GM23338 (cell line): ENCODE measurements around the gene C11orf24. TPM values are rescaled to one million over a fixed set of nuclear protein-coding genes. Genes with fewer than 3 reads are reported as not detected.

Experiments
- ATAC-seq: fragments of 200-7000 bp; cut with Tn5 transposase; 3 replicates; pipeline ENCODE4 v1.9.1; 2020
- DNase-seq: peaks from one replicate; pipeline ENCODE4 v3.0.0-alpha.2; 2015; ENCODE audit warnings: low spot score
- H2AFZ ChIP-seq: fragments of 200-600 bp; sonication (generic); 2 replicates; pipeline ENCODE4 v1.8.0; 2016; ENCODE audit warnings: antibody characterized with exemption, mild to moderate bottlenecking, moderate library complexity
- H3F3A ChIP-seq: fragments of 200-600 bp; sonication (generic); replicated peaks from 2 replicates; pipeline ENCODE4 v1.8.0; 2017; ENCODE audit warnings: antibody characterized with exemption, mixed run types, low read depth
- H3K27ac ChIP-seq: fragments of 200-600 bp; sonication (generic); 2 replicates; pipeline ENCODE4 v1.6.1; 2016; ENCODE audit warnings: low read depth
- H3K27me3 ChIP-seq: fragments of 200-600 bp; sonication (generic); 2 replicates; pipeline ENCODE4 v1.8.0; 2016; ENCODE audit warnings: mild to moderate bottlenecking, mixed run types, moderate library complexity; ENCODE audit not compliant: insufficient read depth
- H3K36me3 ChIP-seq: fragments of 200-600 bp; sonication (generic); 2 replicates; pipeline ENCODE4 v1.8.0; 2016; ENCODE audit warnings: mild to moderate bottlenecking; ENCODE audit not compliant: insufficient read depth
- H3K4me1 ChIP-seq: fragments of 200-600 bp; sonication (generic); 2 replicates; pipeline ENCODE4 v1.8.0; 2016; ENCODE audit warnings: mild to moderate bottlenecking, moderate library complexity; ENCODE audit not compliant: insufficient read depth
- H3K4me2 ChIP-seq: fragments of 200-600 bp; sonication (generic); 2 replicates; pipeline ENCODE4 v1.7.1; 2017; ENCODE audit warnings: mixed run types
- H3K4me3 ChIP-seq: fragments of 200-600 bp; sonication (generic); 2 replicates; pipeline ENCODE4 v1.6.1; 2016; ENCODE audit warnings: mixed run types
- H3K79me2 ChIP-seq: fragments of 200-600 bp; sonication (generic); replicated peaks from 2 replicates; pipeline ENCODE4 v1.8.0; 2017; ENCODE audit warnings: mild to moderate bottlenecking; ENCODE audit not compliant: insufficient read depth
- H3K9me2 ChIP-seq: fragments of 200-600 bp; sonication (generic); 2 replicates; pipeline ENCODE4 v1.8.0; 2017; ENCODE audit not compliant: insufficient read depth
- H4K20me1 ChIP-seq: fragments of 200-600 bp; sonication (generic); replicated peaks from 2 replicates; pipeline ENCODE4 v1.8.0; 2017; ENCODE audit warnings: mild to moderate bottlenecking; ENCODE audit not compliant: insufficient read depth
- H3K27ac Mint-ChIP-seq: 2 replicates; pipeline ENCODE4 v1.8.0; 2020; ENCODE audit warnings: inconsistent platforms, mild to moderate bottlenecking, moderate library complexity, mixed read lengths
- H3K27me3 Mint-ChIP-seq: 3 replicates; pipeline ENCODE4 v1.8.0; 2022; ENCODE audit warnings: low read depth, mild to moderate bottlenecking, moderate library complexity, mixed read lengths, inconsistent platforms; ENCODE audit not compliant: insufficient read depth, poor library complexity
- H3K36me3 Mint-ChIP-seq: 3 replicates; pipeline ENCODE4 v1.8.0; 2021; ENCODE audit warnings: low read depth, mild to moderate bottlenecking, inconsistent platforms, moderate library complexity, mixed read lengths
- H3K4me1 Mint-ChIP-seq: 3 replicates; pipeline ENCODE4 v1.8.0; 2020; ENCODE audit warnings: mild to moderate bottlenecking, inconsistent platforms, mixed read lengths
- H3K4me3 Mint-ChIP-seq: 3 replicates; pipeline ENCODE4 v1.8.0; 2021; ENCODE audit warnings: moderate library complexity, mild to moderate bottlenecking, inconsistent platforms, mixed read lengths
- H3K9me3 Mint-ChIP-seq: 3 replicates; pipeline ENCODE4 v1.8.0; 2020; ENCODE audit warnings: moderate library complexity, mild to moderate bottlenecking, inconsistent platforms, mixed read lengths
- EZH2 ChIP-seq: fragments of 200-600 bp; sonication (generic); IDR thresholded peaks from one replicate; pipeline ENCODE4 v1.8.0; 2017; ENCODE audit warnings: antibody characterized with exemption, mild to moderate bottlenecking, low read depth; ENCODE audit not compliant: unreplicated experiment
- EZH2phosphoT487 ChIP-seq: fragments of 200-600 bp; sonication (generic); IDR thresholded peaks from one replicate; pipeline ENCODE4 v1.8.1; 2018; ENCODE audit warnings: antibody characterized with exemption; ENCODE audit not compliant: unreplicated experiment
- JUNB ChIP-seq: IDR thresholded peaks from one replicate; pipeline ENCODE4 v1.6.1; 2016; ENCODE audit warnings: antibody characterized with exemption; ENCODE audit not compliant: unreplicated experiment
- NANOG ChIP-seq: IDR thresholded peaks from 2 replicates; pipeline ENCODE4 v1.6.1; 2016; ENCODE audit warnings: antibody characterized with exemption, borderline replicate concordance
- STAT1 ChIP-seq: IDR thresholded peaks from one replicate; pipeline ENCODE4 v1.6.1; 2016; ENCODE audit warnings: antibody characterized with exemption; ENCODE audit not compliant: unreplicated experiment
- ZNF114 ChIP-seq: fragments of 250-450 bp; sonication (Bioruptor Pico); IDR thresholded peaks from 2 replicates; pipeline ENCODE4 v1.5.0; 2020; ENCODE audit warnings: mild to moderate bottlenecking, moderate library complexity
- ZNF331 ChIP-seq: fragments of 250-450 bp; sonication (Bioruptor Pico); IDR thresholded peaks from 2 replicates; pipeline ENCODE4 v1.5.0; 2020; ENCODE audit warnings: low read depth, mild to moderate bottlenecking, moderate library complexity
- polyA plus RNA-seq: library from polyadenylated mRNA; unstranded; fragments of >200 nt; fragmentation: Nextera tagmentation; extraction: Ambion mirVana; gene quantifications from 2 replicates; pipeline ENCODE4 v1.2.1, GENCODE V29; 2016
- total RNA-seq: library from RNA; depleted of rRNA; stranded (reverse); fragments of >200 nt; shearing (Covaris generic); gene quantifications from 2 replicates; pipeline ENCODE4 v1.2.3, GENCODE V29; 2014
- TF ChIP-seq, protein P1 (sequence below): IDR thresholded peaks from one replicate; pipeline ENCODE4 v1.6.1; 2018; ENCODE audit warnings: antibody characterized with exemption; ENCODE audit not compliant: unreplicated experiment
- TF ChIP-seq, protein P2 (sequence below): IDR thresholded peaks from 2 replicates; pipeline ENCODE4 v1.6.1; 2016; ENCODE audit warnings: antibody characterized with exemption
- TF ChIP-seq, protein P3 (sequence below), 2 experiments: fragments of 200-600 bp in 1 of 2; sonication (generic) in 1 of 2; conservative IDR thresholded peaks; 2 replicates each; pipeline versions ENCODE4 v1.5.1 to v1.6.1; 2016 to 2017; ENCODE audit warnings: antibody characterized with exemption in 2 of 2, low read depth in 2 of 2, mild to moderate bottlenecking in 2 of 2, moderate library complexity in 1 of 2

The C11orf24 gene
- total and polyA plus RNA-seq, 2 experiments from 2014 or later, result 49.8 to 57.5 TPM

GRCh38 chr11:68315171-68315920 lies 43.6 kb upstream of the C11orf24 start:
- H3K4me1 ChIP-seq, result peaks cover 44% of the 10 kb centered on the region
- H3K4me3 ChIP-seq, result peak overlapping the region; percentile 83; the same call in 1 of the 2 replicates
- H3K27ac ChIP-seq, result 0 out of 2 replicates have a peak overlapping the region, but pooled peaks have one; percentile 79
- Mint-ChIP-seq H3K9me3 (peaks cover 4% of the 10 kb centered on the region; the same call in 1 of the 3 replicates), H3K27ac (peak overlapping the region; percentile 74), H3K4me1 (peaks cover 48% of the 10 kb centered on the region), H3K27me3 (peaks cover 20% of the 10 kb centered on the region), H3K4me3 (peak overlapping the region; percentile 92; the same call in 2 of the 3 replicates), H3K36me3 (peaks cover 9% of the 10 kb centered on the region; the same call in 1 of the 3 replicates)
- H4K20me1 ChIP-seq, result no peaks in the 10 kb centered on the region; the same call in 1 of the 2 replicates
- TF ChIP-seq, protein P1, sequence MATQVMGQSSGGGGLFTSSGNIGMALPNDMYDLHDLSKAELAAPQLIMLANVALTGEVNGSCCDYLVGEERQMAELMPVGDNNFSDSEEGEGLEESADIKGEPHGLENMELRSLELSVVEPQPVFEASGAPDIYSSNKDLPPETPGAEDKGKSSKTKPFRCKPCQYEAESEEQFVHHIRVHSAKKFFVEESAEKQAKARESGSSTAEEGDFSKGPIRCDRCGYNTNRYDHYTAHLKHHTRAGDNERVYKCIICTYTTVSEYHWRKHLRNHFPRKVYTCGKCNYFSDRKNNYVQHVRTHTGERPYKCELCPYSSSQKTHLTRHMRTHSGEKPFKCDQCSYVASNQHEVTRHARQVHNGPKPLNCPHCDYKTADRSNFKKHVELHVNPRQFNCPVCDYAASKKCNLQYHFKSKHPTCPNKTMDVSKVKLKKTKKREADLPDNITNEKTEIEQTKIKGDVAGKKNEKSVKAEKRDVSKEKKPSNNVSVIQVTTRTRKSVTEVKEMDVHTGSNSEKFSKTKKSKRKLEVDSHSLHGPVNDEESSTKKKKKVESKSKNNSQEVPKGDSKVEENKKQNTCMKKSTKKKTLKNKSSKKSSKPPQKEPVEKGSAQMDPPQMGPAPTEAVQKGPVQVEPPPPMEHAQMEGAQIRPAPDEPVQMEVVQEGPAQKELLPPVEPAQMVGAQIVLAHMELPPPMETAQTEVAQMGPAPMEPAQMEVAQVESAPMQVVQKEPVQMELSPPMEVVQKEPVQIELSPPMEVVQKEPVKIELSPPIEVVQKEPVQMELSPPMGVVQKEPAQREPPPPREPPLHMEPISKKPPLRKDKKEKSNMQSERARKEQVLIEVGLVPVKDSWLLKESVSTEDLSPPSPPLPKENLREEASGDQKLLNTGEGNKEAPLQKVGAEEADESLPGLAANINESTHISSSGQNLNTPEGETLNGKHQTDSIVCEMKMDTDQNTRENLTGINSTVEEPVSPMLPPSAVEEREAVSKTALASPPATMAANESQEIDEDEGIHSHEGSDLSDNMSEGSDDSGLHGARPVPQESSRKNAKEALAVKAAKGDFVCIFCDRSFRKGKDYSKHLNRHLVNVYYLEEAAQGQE, result peak; percentile 37
- no peak for TF ChIP-seq ZNF331 (CRISPR knock-in tag)
- no peak for TF ChIP-seq EZH2phosphoT487
- peaks cover 12% of the 10 kb centered on the region; the same call in 1 of the 2 replicates for H3K27me3 ChIP-seq
- no peaks in the 10 kb centered on the region for H3K9me2 ChIP-seq
- peaks cover 72% of the 10 kb centered on the region for H3K79me2 ChIP-seq
- peak overlapping the region; percentile 87 for H3K4me2 ChIP-seq
- no peaks in the 10 kb centered on the region for H3K36me3 ChIP-seq
- peak; percentile 6 for ATAC-seq
- no peak overlapping the region for H2AFZ ChIP-seq
- peaks cover 17% of the 10 kb centered on the region for H3F3A ChIP-seq
- no peak for DNase-seq

GRCh38 chr11:68314203-68315170 lies 42.7 kb upstream of the C11orf24 start:
- peaks cover 12% of the 10 kb centered on the region; the same call in 1 of the 2 replicates for H3K27me3 ChIP-seq
- Mint-ChIP-seq H3K27ac (peak overlapping the region; percentile 74), H3K27me3 (peaks cover 23% of the 10 kb centered on the region), H3K9me3 (peaks cover 4% of the 10 kb centered on the region; the same call in 1 of the 3 replicates), H3K4me1 (peaks cover 54% of the 10 kb centered on the region), H3K4me3 (peak overlapping the region; percentile 92), H3K36me3 (peaks cover 7% of the 10 kb centered on the region; the same call in 1 of the 3 replicates)
- H3K4me1 ChIP-seq, result peaks cover 47% of the 10 kb centered on the region
- DNase-seq, result peak; percentile 59
- H3F3A ChIP-seq, result peaks cover 17% of the 10 kb centered on the region
- H3K36me3 ChIP-seq, result no peaks in the 10 kb centered on the region
- H3K9me2 ChIP-seq, result no peaks in the 10 kb centered on the region
- peaks cover 64% of the 10 kb centered on the region for H3K79me2 ChIP-seq
- no peaks in the 10 kb centered on the region; the same call in 1 of the 2 replicates for H4K20me1 ChIP-seq
- H3K4me3 ChIP-seq, result peak overlapping the region; percentile 83
- H2AFZ ChIP-seq, result no peak overlapping the region
- peak overlapping the region; percentile 79 for H3K27ac ChIP-seq
- TF ChIP-seq JUNB (no peak), NANOG (no peak), ZNF114 (no peak), EZH2 (no peak), ZNF331 (CRISPR knock-in tag) (no peak), STAT1 (no peak)
- TF ChIP-seq, protein P2, sequence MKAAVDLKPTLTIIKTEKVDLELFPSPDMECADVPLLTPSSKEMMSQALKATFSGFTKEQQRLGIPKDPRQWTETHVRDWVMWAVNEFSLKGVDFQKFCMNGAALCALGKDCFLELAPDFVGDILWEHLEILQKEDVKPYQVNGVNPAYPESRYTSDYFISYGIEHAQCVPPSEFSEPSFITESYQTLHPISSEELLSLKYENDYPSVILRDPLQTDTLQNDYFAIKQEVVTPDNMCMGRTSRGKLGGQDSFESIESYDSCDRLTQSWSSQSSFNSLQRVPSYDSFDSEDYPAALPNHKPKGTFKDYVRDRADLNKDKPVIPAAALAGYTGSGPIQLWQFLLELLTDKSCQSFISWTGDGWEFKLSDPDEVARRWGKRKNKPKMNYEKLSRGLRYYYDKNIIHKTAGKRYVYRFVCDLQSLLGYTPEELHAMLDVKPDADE, result no peak
- TF ChIP-seq, protein P1, result no peak
- TF ChIP-seq, protein P3, sequence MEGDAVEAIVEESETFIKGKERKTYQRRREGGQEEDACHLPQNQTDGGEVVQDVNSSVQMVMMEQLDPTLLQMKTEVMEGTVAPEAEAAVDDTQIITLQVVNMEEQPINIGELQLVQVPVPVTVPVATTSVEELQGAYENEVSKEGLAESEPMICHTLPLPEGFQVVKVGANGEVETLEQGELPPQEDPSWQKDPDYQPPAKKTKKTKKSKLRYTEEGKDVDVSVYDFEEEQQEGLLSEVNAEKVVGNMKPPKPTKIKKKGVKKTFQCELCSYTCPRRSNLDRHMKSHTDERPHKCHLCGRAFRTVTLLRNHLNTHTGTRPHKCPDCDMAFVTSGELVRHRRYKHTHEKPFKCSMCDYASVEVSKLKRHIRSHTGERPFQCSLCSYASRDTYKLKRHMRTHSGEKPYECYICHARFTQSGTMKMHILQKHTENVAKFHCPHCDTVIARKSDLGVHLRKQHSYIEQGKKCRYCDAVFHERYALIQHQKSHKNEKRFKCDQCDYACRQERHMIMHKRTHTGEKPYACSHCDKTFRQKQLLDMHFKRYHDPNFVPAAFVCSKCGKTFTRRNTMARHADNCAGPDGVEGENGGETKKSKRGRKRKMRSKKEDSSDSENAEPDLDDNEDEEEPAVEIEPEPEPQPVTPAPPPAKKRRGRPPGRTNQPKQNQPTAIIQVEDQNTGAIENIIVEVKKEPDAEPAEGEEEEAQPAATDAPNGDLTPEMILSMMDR (conservative IDR thresholded peaks at IDR 0.05; ENCODE audit: low read depth in 2 of 2), result no peak
- H3K4me2 ChIP-seq, result peak overlapping the region; percentile 87
- ATAC-seq, result peak; percentile 32
